ENCODE data around the gene BTNL9.

DNA sequence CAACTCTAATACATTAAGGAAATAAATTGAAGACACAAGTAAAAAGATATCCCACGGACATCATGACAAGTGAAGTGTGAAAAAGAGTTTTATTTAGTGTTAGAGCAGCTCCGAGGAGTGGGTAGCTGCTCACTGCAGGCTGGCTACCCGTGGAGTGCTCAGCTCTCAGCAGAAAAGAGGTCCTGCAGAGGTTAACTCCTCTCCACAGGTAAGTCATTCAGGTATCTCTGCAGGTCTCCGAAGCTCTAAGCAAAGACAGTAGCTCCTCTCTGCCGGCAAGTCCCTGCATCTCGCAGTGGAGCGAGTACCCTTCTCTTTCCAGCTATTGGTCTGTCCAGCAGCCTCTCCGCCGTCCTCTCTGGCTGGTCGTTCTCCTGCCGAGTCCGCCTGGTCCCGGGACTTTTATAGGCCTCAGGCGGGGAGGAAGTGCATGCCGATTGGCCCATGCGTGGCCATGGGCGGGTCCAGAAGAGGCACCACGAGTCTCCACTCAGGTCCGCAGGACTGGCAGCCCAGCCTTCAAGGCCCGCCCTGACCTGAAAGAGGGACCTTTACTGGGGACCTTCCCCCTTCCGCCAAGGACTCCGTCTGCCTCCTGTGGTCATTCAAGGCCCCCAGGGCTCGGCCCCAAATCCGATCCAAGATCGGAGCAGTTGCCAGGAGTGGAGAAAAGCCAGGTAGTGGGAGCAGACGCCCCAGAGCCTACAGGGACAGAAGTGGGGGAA lies 29.9 kb downstream of the BTNL9 start:
- TF ChIP-seq POLR2AphosphoS5 (IDR thresholded peaks at IDR 0.05; ENCODE audit: low read depth) (no peak), GABPA (IDR thresholded peaks at IDR 0.05; ENCODE audit: low read depth) (no peak)
- TF ChIP-seq, protein P1, sequence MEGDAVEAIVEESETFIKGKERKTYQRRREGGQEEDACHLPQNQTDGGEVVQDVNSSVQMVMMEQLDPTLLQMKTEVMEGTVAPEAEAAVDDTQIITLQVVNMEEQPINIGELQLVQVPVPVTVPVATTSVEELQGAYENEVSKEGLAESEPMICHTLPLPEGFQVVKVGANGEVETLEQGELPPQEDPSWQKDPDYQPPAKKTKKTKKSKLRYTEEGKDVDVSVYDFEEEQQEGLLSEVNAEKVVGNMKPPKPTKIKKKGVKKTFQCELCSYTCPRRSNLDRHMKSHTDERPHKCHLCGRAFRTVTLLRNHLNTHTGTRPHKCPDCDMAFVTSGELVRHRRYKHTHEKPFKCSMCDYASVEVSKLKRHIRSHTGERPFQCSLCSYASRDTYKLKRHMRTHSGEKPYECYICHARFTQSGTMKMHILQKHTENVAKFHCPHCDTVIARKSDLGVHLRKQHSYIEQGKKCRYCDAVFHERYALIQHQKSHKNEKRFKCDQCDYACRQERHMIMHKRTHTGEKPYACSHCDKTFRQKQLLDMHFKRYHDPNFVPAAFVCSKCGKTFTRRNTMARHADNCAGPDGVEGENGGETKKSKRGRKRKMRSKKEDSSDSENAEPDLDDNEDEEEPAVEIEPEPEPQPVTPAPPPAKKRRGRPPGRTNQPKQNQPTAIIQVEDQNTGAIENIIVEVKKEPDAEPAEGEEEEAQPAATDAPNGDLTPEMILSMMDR (IDR thresholded peaks at IDR 0.05; ENCODE audit: insufficient read depth, low read length) = no peak

Data from HL-60 (cell line).